SK-N-SH treated with all-trans-retinoic acid at 6 μM for 48 hours (cell line): ENCODE data around the gene CFHR4.

ENCODE experiments used
- ATAC-seq: fragments of 200-7000 bp; cut with Tn5 transposase; 3 replicates; pipeline ENCODE4 v1.9.1; 2020; ENCODE audit warnings: mild to moderate bottlenecking, moderate library complexity
- ARNTL ChIP-seq: fragments of 450-650 bp; formaldehyde crosslinking; IDR thresholded peaks from 2 replicates; pipeline ENCODE4 v1.5.0; 2020; ENCODE audit warnings: low read depth, mild to moderate bottlenecking, moderate library complexity, borderline replicate concordance
- BACH2 ChIP-seq: fragments of 250-450 bp; sonication (Bioruptor Pico); IDR thresholded peaks from 2 replicates; pipeline ENCODE4 v1.9.0; 2021; ENCODE audit warnings: mild to moderate bottlenecking, borderline replicate concordance
- CSDC2 ChIP-seq: fragments of 250-450 bp; sonication (Bioruptor Pico); IDR thresholded peaks from 2 replicates; pipeline ENCODE4 v1.5.0; 2020; ENCODE audit warnings: mild to moderate bottlenecking, moderate library complexity
- GLIS3 ChIP-seq: fragments of 250-450 bp; sonication (Bioruptor Pico); IDR thresholded peaks from 2 replicates; pipeline ENCODE4 v1.5.0; 2020; ENCODE audit warnings: mild to moderate bottlenecking, moderate library complexity
- ISL1 ChIP-seq: fragments of 250-450 bp; sonication (Bioruptor Pico); IDR thresholded peaks from 2 replicates; pipeline ENCODE4 v2.1.2; 2022; ENCODE audit warnings: mild to moderate bottlenecking, moderate library complexity
- PPARA ChIP-seq: fragments of 250-450 bp; sonication (Bioruptor Pico); IDR thresholded peaks from 2 replicates; pipeline ENCODE4 v1.5.0; 2020; ENCODE audit warnings: mild to moderate bottlenecking, borderline replicate concordance
- RARB ChIP-seq: fragments of 250-450 bp; sonication (Bioruptor Pico); IDR thresholded peaks from 2 replicates; pipeline ENCODE4 v1.8.0; 2021; ENCODE audit warnings: mild to moderate bottlenecking, moderate library complexity
- SNAI2 ChIP-seq: fragments of 250-450 bp; sonication (Bioruptor Pico); IDR thresholded peaks from 2 replicates; pipeline ENCODE4 v1.5.0; 2020; ENCODE audit warnings: mild to moderate bottlenecking, moderate library complexity
- TCF4 ChIP-seq: fragments of 250-450 bp; sonication (Bioruptor Pico); IDR thresholded peaks from 2 replicates; pipeline ENCODE4 v1.8.0; 2021; ENCODE audit warnings: mild to moderate bottlenecking, moderate library complexity, borderline replicate concordance
- TOX ChIP-seq: fragments of 250-450 bp; sonication (Bioruptor Pico); IDR thresholded peaks from 2 replicates; pipeline ENCODE4 v1.8.0; 2021; ENCODE audit warnings: mild to moderate bottlenecking, moderate library complexity, borderline replicate concordance
- ZC3H10 ChIP-seq: fragments of 250-450 bp; sonication (Bioruptor Pico); IDR thresholded peaks from 2 replicates; pipeline ENCODE4 v1.5.1; 2021; ENCODE audit warnings: mild to moderate bottlenecking, moderate library complexity
- ZFP3 ChIP-seq: fragments of 250-450 bp; sonication (Bioruptor Pico); IDR thresholded peaks from 2 replicates; pipeline ENCODE4 v1.5.0; 2020; ENCODE audit warnings: mild to moderate bottlenecking, moderate library complexity
- ZFP30 ChIP-seq: fragments of 450-650 bp; formaldehyde crosslinking; IDR thresholded peaks from 2 replicates; pipeline ENCODE4 v1.5.0; 2022; ENCODE audit warnings: mild to moderate bottlenecking, moderate library complexity
- ZNF565 ChIP-seq: fragments of 450-650 bp; formaldehyde crosslinking; conservative IDR thresholded peaks from 2 replicates; pipeline ENCODE4 v1.5.0; 2020; ENCODE audit warnings: low read depth, mild to moderate bottlenecking, moderate library complexity
- ZNF70 ChIP-seq: fragments of 450-650 bp; formaldehyde crosslinking; IDR thresholded peaks from 2 replicates; pipeline ENCODE4 v1.5.0; 2020; ENCODE audit warnings: mild to moderate bottlenecking, moderate library complexity
- ZNF8 ChIP-seq: fragments of 450-650 bp; formaldehyde crosslinking; IDR thresholded peaks from 2 replicates; pipeline ENCODE4 v1.5.0; 2020; ENCODE audit warnings: mild to moderate bottlenecking, moderate library complexity
- TF ChIP-seq, protein P1 (sequence below): fragments of 250-450 bp; sonication (Bioruptor Pico); IDR thresholded peaks from 2 replicates; pipeline ENCODE4 v1.5.1; 2020; ENCODE audit warnings: low read depth, mild to moderate bottlenecking, moderate library complexity
- TF ChIP-seq, protein P2 (sequence below): fragments of 250-450 bp; sonication (Bioruptor Pico); IDR thresholded peaks from 2 replicates; pipeline ENCODE4 v1.5.0; 2020; ENCODE audit warnings: mild to moderate bottlenecking, moderate library complexity
- TF ChIP-seq, protein P3 (sequence below): fragments of 250-450 bp; sonication (Bioruptor Pico); IDR thresholded peaks from 2 replicates; pipeline ENCODE4 v1.8.0; 2021; ENCODE audit warnings: low read depth, mild to moderate bottlenecking, moderate library complexity, borderline replicate concordance
- TF ChIP-seq, protein P4 (sequence below): fragments of 250-450 bp; sonication (Bioruptor Pico); IDR thresholded peaks from 2 replicates; pipeline ENCODE4 v1.5.1; 2021; ENCODE audit warnings: mild to moderate bottlenecking, moderate library complexity
- TF ChIP-seq, protein P5 (sequence below): fragments of 250-450 bp; sonication (Bioruptor Pico); IDR thresholded peaks from 2 replicates; pipeline ENCODE4 v1.8.0; 2020; ENCODE audit warnings: mild to moderate bottlenecking, moderate library complexity, borderline replicate concordance

The CFHR4 gene

DNA sequence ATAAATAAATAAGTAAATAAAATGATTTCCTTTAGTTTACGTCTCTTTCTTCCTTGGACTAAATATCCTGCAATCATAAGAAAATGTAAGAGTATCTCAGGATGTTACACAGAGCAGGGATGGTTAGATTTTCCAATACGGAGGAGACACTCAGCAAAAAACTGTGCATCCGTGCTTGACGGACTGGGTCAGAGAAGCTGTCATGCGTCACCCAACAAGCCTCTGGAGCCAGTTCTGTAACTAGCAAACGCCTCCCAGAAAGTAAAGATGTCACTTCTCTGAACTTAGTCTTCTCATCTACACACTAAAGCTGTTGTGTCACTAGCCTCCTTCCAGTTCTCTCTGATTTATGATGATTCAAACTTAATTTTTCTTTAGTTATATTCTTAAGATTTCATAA is 3.4 kb downstream of the CFHR4 start:
- no peak for TF ChIP-seq ZFP30 (CRISPR knock-in tag)
- no peak for TF ChIP-seq ZNF70
- TF ChIP-seq ISL1 (CRISPR knock-in tag) = no peak
- TF ChIP-seq, protein P1, sequence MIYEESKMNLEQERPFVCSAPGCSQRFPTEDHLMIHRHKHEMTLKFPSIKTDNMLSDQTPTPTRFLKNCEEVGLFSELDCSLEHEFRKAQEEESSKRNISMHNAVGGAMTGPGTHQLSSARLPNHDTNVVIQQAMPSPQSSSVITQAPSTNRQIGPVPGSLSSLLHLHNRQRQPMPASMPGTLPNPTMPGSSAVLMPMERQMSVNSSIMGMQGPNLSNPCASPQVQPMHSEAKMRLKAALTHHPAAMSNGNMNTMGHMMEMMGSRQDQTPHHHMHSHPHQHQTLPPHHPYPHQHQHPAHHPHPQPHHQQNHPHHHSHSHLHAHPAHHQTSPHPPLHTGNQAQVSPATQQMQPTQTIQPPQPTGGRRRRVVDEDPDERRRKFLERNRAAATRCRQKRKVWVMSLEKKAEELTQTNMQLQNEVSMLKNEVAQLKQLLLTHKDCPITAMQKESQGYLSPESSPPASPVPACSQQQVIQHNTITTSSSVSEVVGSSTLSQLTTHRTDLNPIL (CRISPR knock-in tag) = no peak
- no peak for TF ChIP-seq TCF4 (CRISPR knock-in tag)
- no peak for TF ChIP-seq PPARA (CRISPR knock-in tag)
- TF ChIP-seq BACH2 (CRISPR knock-in tag) = no peak
- TF ChIP-seq SNAI2 (CRISPR knock-in tag) = no peak
- TF ChIP-seq, protein P2, sequence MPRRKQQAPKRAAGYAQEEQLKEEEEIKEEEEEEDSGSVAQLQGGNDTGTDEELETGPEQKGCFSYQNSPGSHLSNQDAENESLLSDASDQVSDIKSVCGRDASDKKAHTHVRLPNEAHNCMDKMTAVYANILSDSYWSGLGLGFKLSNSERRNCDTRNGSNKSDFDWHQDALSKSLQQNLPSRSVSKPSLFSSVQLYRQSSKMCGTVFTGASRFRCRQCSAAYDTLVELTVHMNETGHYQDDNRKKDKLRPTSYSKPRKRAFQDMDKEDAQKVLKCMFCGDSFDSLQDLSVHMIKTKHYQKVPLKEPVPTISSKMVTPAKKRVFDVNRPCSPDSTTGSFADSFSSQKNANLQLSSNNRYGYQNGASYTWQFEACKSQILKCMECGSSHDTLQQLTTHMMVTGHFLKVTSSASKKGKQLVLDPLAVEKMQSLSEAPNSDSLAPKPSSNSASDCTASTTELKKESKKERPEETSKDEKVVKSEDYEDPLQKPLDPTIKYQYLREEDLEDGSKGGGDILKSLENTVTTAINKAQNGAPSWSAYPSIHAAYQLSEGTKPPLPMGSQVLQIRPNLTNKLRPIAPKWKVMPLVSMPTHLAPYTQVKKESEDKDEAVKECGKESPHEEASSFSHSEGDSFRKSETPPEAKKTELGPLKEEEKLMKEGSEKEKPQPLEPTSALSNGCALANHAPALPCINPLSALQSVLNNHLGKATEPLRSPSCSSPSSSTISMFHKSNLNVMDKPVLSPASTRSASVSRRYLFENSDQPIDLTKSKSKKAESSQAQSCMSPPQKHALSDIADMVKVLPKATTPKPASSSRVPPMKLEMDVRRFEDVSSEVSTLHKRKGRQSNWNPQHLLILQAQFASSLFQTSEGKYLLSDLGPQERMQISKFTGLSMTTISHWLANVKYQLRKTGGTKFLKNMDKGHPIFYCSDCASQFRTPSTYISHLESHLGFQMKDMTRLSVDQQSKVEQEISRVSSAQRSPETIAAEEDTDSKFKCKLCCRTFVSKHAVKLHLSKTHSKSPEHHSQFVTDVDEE (CRISPR knock-in tag) = no peak
- no peak for TF ChIP-seq ZC3H10 (CRISPR knock-in tag)
- TF ChIP-seq CSDC2 = no peak
- no peak for TF ChIP-seq TOX (CRISPR knock-in tag)
- TF ChIP-seq, all 23 proteins: peak for 0
- no peak for ATAC-seq

DNA sequence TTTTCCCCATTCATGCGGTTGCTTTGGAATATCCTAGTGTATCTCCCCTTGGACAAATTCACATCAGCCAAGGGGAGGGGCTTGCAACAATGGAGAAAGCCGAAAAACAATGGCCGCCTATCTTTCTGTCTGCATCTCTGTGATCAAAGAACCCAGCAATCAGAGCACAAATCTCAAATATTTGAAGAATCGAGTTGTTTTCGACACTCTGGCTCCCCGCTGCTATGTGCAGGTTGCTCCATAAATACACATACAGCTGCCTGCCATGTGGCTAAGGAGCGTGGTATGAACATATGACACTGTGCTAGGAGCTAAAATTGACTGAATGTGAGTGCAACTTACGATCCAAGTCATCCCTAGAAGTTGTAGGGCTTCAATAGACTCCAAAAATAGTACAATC is 8.5 kb downstream of the CFHR4 start:
- TF ChIP-seq ZFP3 (no peak), RARB (CRISPR knock-in tag) (no peak), ZNF8 (CRISPR knock-in tag) (no peak), GLIS3 (CRISPR knock-in tag) (no peak), ZNF565 (no peak)
- TF ChIP-seq, protein P3, sequence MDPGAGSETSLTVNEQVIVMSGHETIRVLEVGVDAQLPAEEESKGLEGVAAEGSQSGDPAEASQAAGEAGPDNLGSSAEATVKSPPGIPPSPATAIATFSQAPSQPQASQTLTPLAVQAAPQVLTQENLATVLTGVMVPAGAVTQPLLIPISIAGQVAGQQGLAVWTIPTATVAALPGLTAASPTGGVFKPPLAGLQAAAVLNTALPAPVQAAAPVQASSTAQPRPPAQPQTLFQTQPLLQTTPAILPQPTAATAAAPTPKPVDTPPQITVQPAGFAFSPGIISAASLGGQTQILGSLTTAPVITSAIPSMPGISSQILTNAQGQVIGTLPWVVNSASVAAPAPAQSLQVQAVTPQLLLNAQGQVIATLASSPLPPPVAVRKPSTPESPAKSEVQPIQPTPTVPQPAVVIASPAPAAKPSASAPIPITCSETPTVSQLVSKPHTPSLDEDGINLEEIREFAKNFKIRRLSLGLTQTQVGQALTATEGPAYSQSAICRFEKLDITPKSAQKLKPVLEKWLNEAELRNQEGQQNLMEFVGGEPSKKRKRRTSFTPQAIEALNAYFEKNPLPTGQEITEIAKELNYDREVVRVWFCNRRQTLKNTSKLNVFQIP (CRISPR knock-in tag) = no peak
- TF ChIP-seq, protein P2 (CRISPR knock-in tag) = no peak
- TF ChIP-seq, protein P4, sequence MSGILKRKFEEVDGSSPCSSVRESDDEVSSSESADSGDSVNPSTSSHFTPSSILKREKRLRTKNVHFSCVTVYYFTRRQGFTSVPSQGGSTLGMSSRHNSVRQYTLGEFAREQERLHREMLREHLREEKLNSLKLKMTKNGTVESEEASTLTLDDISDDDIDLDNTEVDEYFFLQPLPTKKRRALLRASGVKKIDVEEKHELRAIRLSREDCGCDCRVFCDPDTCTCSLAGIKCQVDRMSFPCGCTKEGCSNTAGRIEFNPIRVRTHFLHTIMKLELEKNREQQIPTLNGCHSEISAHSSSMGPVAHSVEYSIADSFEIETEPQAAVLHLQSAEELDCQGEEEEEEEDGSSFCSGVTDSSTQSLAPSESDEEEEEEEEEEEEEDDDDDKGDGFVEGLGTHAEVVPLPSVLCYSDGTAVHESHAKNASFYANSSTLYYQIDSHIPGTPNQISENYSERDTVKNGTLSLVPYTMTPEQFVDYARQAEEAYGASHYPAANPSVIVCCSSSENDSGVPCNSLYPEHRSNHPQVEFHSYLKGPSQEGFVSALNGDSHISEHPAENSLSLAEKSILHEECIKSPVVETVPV = no peak
- ATAC-seq = no peak

DNA sequence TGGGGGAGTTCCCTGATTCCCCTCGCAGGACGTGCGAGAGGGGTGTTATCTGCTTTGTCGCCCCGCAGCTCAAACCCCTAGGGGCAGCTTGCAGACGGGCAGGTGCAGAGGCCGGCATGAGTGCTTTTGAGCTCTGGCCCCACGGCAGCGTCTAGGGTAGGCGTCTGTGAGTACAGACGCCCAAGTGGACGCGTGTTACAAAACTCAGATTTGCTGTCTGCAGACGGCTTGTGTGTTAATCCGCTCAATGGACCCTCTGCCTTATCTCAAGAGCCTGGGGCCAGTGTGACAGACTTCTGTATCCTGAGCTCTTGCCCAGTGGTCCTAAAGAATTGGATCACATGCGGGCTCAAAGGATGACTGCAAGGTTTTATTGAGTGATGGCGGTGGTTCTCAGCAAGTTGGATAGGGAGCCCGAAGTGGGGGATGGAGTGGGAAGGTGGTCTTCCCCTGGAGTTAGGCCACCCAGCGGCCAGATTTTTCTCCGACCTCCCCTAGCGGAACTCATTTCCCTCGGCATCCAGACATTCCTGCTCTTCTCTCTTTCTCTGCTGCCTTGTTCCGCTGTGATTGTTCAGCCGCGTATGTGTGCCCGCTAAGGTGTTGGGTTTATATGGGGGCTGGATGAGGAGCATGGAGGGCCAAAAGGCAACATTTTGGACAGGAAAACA is 9.4 kb downstream of the CFHR4 start:
- TF ChIP-seq RARB (CRISPR knock-in tag) (no peak), ZNF70 (no peak), SNAI2 (CRISPR knock-in tag) (no peak), ISL1 (CRISPR knock-in tag) (no peak), BACH2 (CRISPR knock-in tag) (no peak), ARNTL (CRISPR knock-in tag) (no peak)
- TF ChIP-seq, protein P2 (CRISPR knock-in tag) = no peak
- TF ChIP-seq, protein P5, sequence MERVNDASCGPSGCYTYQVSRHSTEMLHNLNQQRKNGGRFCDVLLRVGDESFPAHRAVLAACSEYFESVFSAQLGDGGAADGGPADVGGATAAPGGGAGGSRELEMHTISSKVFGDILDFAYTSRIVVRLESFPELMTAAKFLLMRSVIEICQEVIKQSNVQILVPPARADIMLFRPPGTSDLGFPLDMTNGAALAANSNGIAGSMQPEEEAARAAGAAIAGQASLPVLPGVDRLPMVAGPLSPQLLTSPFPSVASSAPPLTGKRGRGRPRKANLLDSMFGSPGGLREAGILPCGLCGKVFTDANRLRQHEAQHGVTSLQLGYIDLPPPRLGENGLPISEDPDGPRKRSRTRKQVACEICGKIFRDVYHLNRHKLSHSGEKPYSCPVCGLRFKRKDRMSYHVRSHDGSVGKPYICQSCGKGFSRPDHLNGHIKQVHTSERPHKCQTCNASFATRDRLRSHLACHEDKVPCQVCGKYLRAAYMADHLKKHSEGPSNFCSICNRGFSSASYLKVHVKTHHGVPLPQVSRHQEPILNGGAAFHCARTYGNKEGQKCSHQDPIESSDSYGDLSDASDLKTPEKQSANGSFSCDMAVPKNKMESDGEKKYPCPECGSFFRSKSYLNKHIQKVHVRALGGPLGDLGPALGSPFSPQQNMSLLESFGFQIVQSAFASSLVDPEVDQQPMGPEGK (CRISPR knock-in tag) = no peak
- peak; percentile 84 for ATAC-seq
